K562 (cell line): ENCODE data around the gene MOCOS. TPM values are rescaled to one million over a fixed set of nuclear protein-coding genes. Genes with fewer than 3 reads are reported as not detected.
A peak's percentile ranks its signal among the peaks of the same experiment; 100 is the strongest.

Source experiments
- ATAC-seq: fragments of 200-7000 bp; cut with Tn5 transposase; 3 replicates; pipeline ENCODE4 v1.9.1; 2020; ENCODE audit warnings: moderate library complexity
- BruUV-seq: library from RNA; stranded (reverse); fragments of 400-500 nt; replicated peaks from 2 replicates; lab custom pipeline; 2021; lab: Mats Ljungman, UMichigan
- CTCF ChIA-PET: fragments of 300-600 bp; formaldehyde crosslinking; extraction: SDS; loops from one replicate; lab custom pipeline; 2021; ENCODE audit warnings: low intra/inter-chr PET ratio; lab: Yijun Ruan, JAX
- POLR2A ChIA-PET: fragments of 300-600, 350-650 bp; sonication (Branson Sonifier 250); formaldehyde crosslinking; extraction: SDS; loops from one replicate; lab custom pipeline; 2021; ENCODE audit warnings: antibody characterized with exemption, inconsistent platforms; lab: Yijun Ruan, JAX
- DNase-seq, 4 experiments: peaks; one replicate each; pipeline versions ENCODE4 v3.0.0 to v3.0.0-alpha.2; 2011 to 2018; ENCODE audit warnings: low spot score in 3 of 4, mixed read lengths in 3 of 4; ENCODE audit errors: extremely low read depth in 1 of 4
- FAIRE-seq: peaks from 2 replicates; lab custom pipeline; 2011; peaks lifted over from hg19 to GRCh38; lab: Jason Lieb, UNC
- H2AFZ ChIP-seq: 2 replicates; pipeline ENCODE4 v1.6.0; 2011; ENCODE audit warnings: low read depth, low read length, control low read depth, inconsistent platforms
- H3K27ac ChIP-seq: fragments of 200-600 bp; 3 replicates; pipeline ENCODE4 v1.8.0; 2011; ENCODE audit warnings: low read depth, mild to moderate bottlenecking, control low read depth, inconsistent platforms, low read length, moderate library complexity, mixed read lengths; ENCODE audit errors: extremely low read depth
- H3K27me3 ChIP-seq, 2 experiments: fragments of 300-600 bp in 1 of 2; 2 replicates in 1 of 2; 3 replicates in 1 of 2; pipeline versions ENCODE4 v1.6.0 to v1.8.0; 2011; ENCODE audit warnings: inconsistent platforms in 2 of 2, low read length in 2 of 2, mild to moderate bottlenecking in 1 of 2, mixed read lengths in 1 of 2, moderate library complexity in 1 of 2; ENCODE audit not compliant: control insufficient read depth in 2 of 2, insufficient read depth in 2 of 2
- H3K36me3 ChIP-seq: fragments of 300-600 bp; 3 replicates; pipeline ENCODE4 v1.8.0; 2011; ENCODE audit warnings: mild to moderate bottlenecking, low read length, inconsistent platforms; ENCODE audit not compliant: control insufficient read depth, insufficient read depth
- H3K4me1 ChIP-seq, 2 experiments: fragments of 200-600 bp in 1 of 2; replicated peaks in 1 of 2; 2 replicates in 1 of 2; 3 replicates in 1 of 2; pipeline versions ENCODE4 v1.5.1 to v1.8.0; 2011; ENCODE audit warnings: inconsistent platforms in 2 of 2, low read length in 2 of 2, mild to moderate bottlenecking in 1 of 2, mixed read lengths in 1 of 2, moderate library complexity in 1 of 2; ENCODE audit not compliant: control insufficient read depth in 2 of 2, insufficient read depth in 2 of 2
- H3K4me2 ChIP-seq: 2 replicates; pipeline ENCODE4 v1.6.1; 2011; ENCODE audit warnings: low read length, control low read depth, inconsistent platforms, mixed read lengths; ENCODE audit not compliant: insufficient read depth
- H3K4me3 ChIP-seq: fragments of 200-600 bp; sonication (generic), shearing (Covaris generic); 2 replicates; pipeline ENCODE4 v1.5.1; 2016; ENCODE audit warnings: control low read depth, inconsistent platforms
- H3K79me2 ChIP-seq: fragments of 200-600 bp; 3 replicates; pipeline ENCODE4 v1.8.0; 2011; ENCODE audit warnings: low read length, inconsistent platforms; ENCODE audit not compliant: control insufficient read depth, insufficient read depth
- H3K9ac ChIP-seq, 2 experiments: 2 replicates each; pipeline versions ENCODE4 v1.6.0 to v1.6.1; 2011; ENCODE audit warnings: low read depth in 2 of 2, low read length in 2 of 2, control low read depth in 1 of 2, inconsistent platforms in 1 of 2, mild to moderate bottlenecking in 1 of 2, mixed read lengths in 1 of 2; ENCODE audit not compliant: insufficient read depth in 1 of 2
- H3K9me1 ChIP-seq: one replicate; pipeline ENCODE4 v1.6.0; 2011; ENCODE audit warnings: inconsistent platforms, mild to moderate bottlenecking, low read length, moderate library complexity; ENCODE audit not compliant: control insufficient read depth, insufficient read depth
- H3K9me3 ChIP-seq: replicated peaks from 2 replicates; pipeline ENCODE4 v1.5.1; 2011; ENCODE audit warnings: low read depth, low read length, inconsistent platforms; ENCODE audit not compliant: control insufficient read depth, insufficient read depth
- H4K20me1 ChIP-seq: replicated peaks from 2 replicates; pipeline ENCODE4 v1.6.1; 2011; ENCODE audit warnings: low read length, inconsistent platforms, mixed read lengths; ENCODE audit not compliant: control insufficient read depth, insufficient read depth
- EGR1 ChIP-seq: fragments of 450-650 bp; conservative IDR thresholded peaks from 2 replicates; pipeline ENCODE4 v1.6.1; 2017; ENCODE audit warnings: mild to moderate bottlenecking
- LEF1 ChIP-seq: fragments of 450-650 bp; IDR thresholded peaks from 2 replicates; pipeline ENCODE4 v1.6.1; 2016; ENCODE audit warnings: mild to moderate bottlenecking
- MCM3 ChIP-seq: fragments of 450-650 bp; IDR thresholded peaks from 2 replicates; pipeline ENCODE4 v1.6.1; 2016
- PURB ChIP-seq: sonication (generic); formaldehyde crosslinking; IDR thresholded peaks from 2 replicates; pipeline ENCODE4 v1.9.0; 2021; ENCODE audit warnings: low read depth, mild to moderate bottlenecking, missing genetic modification reagents
- RFX5 ChIP-seq: IDR thresholded peaks from 2 replicates; pipeline ENCODE4 v1.6.1; 2011; ENCODE audit warnings: low read depth, mild to moderate bottlenecking, improper control_type of control experiment, low read length
- THRAP3 ChIP-seq: fragments of 450-650 bp; IDR thresholded peaks from 2 replicates; pipeline ENCODE4 v1.6.1; 2016; ENCODE audit warnings: mild to moderate bottlenecking, inconsistent platforms, borderline replicate concordance
- ZNF589 ChIP-seq: fragments of 200-800 bp; sonication (Bioruptor generic); IDR thresholded peaks from 2 replicates; pipeline ENCODE4 v1.6.1; 2016; ENCODE audit warnings: low read depth, missing genetic modification characterization, missing compliant biosample characterization
- WGBS: fragments of 100-300 bp; shearing (Covaris generic); methylation state at CpG from one replicate; pipeline ENCODE4 v1.1.6; 2016; ENCODE audit warnings: low coverage, mixed read lengths; ENCODE audit not compliant: insufficient coverage; ENCODE audit errors: missing lambda C conversion rate; 5-methylcytosine and 5-hydroxymethylcytosine counted together
- in situ Hi-C: fragments of 300-500 bp; cut with MboI; formaldehyde crosslinking; loops from 4 replicates; pipeline ENCODE4 v1.15.0; 2018; ENCODE audit warnings: inconsistent platforms, mixed read lengths
- intact Hi-C: fragments of 100-400 bp; cut with micrococcal nuclease; formaldehyde crosslinking; loops from 2 replicates; pipeline ENCODE4 v1.14.2; 2022
- polyA plus RNA-seq, 8 experiments: library from polyadenylated mRNA; depleted of rRNA in 4 of 8; stranded (reverse) in 5 of 8; unstranded in 3 of 8; fragments of >200 nt; fragmentation: Nextera tagmentation in 2 of 8; fragmentation: Illumina TruSeq in 1 of 8; extraction: Ambion mirVana in 2 of 8; extraction: Trizol in 1 of 8; gene quantifications; 2 replicates each; pipeline versions ENCODE4 v1.2.1 to v1.2.3, GENCODE V29; 2011 to 2014; ENCODE audit warnings: inconsistent platforms in 1 of 8, missing spikeins in 1 of 8
- total RNA-seq, 7 experiments: library from RNA; depleted of rRNA in 6 of 7; stranded (reverse); fragments of >200 nt in 6 of 7; fragmentation: Illumina TruSeq in 2 of 7; extraction: Trizol in 2 of 7; gene quantifications; 2 replicates each; pipeline versions ENCODE4 v1.2.1 to v1.2.3, GENCODE V29; 2011 to 2021; ENCODE audit warnings: low replicate concordance in 1 of 7
- TF ChIP-seq, protein P1 (sequence below): fragments of 250-450 bp; sonication (Bioruptor Pico); IDR thresholded peaks from 2 replicates; pipeline ENCODE4 v1.5.0; 2021
- TF ChIP-seq, protein P2 (sequence below), 3 experiments: IDR thresholded peaks in 2 of 3; conservative IDR thresholded peaks in 1 of 3; 2 replicates each; pipeline ENCODE4 v1.5.1; 2011 to 2012; ENCODE audit warnings: low read length in 3 of 3, mild to moderate bottlenecking in 3 of 3, control low read depth in 2 of 3, improper control_type of control experiment in 1 of 3, inconsistent platforms in 1 of 3, low read depth in 1 of 3, mixed read lengths in 1 of 3, moderate library complexity in 1 of 3; ENCODE audit not compliant: insufficient read depth in 2 of 3
- TF ChIP-seq, protein P3 (sequence below), 2 experiments: fragments of 450-650 bp; formaldehyde crosslinking in 1 of 2; IDR thresholded peaks; 2 replicates each; pipeline versions ENCODE4 v1.4.0 to v1.6.1; 2014 to 2020; ENCODE audit warnings: mild to moderate bottlenecking in 2 of 2, borderline replicate concordance in 1 of 2, low read depth in 1 of 2

Gene MOCOS
- total and polyA plus RNA-seq, 9 of the 15 experiments (the other 6 are each of a cell fraction or from before 2014, with no cell fraction given) = 4.5 to 12.4 (median 9.1) TPM

DNA sequence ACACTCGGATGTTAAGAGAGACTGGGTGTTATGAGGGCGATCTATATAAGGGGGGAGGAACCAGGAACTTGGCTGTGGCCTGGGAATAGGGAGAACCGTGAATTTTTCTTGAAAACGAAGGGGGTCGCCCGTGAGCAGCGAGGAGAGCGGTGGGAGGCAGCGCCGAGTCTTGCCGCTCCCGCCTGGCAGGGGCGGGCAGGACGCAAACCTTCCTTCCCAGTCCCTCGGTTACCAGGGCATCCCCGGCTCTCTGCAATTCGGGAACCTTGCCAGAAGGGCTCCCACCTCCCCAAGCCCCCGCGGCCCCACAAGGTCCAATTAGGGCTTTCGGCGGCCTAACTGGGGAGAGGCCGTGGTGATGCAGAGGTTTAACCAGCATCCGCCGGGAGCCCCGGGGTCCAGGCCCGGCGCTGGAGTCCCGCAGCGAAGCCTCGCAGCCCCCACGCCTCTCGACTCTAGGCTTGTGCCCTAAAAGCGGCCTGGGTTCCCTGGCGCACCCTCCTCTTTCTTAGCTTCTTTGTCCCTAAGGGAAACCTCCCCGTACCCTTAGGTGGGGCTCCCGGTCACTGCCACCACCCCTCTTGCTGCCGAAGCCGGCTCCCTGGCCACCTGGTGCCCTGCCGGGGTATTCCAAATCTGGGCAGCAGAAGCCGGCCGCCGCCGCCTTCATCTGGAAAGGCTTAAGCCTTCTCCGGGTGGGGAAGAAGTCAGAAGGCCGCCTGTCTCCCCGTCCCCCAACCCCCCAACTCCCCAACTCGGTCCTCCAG, 109.5 kb downstream of the MOCOS start:
- Histone ChIP-seq H3K9me3 (no peaks in the 10 kb centered on the region), H3K4me1 (peaks cover 0 to 20% of the 10 kb centered on the region in 2 experiments; a peak in 4 of 5 replicates), H3K4me2 (peak overlapping the region; percentile 46), H3K9me1 (no peaks in the 10 kb centered on the region), H3K4me3 (peak overlapping the region; percentile 14; the same call in 1 of the 2 replicates), H3K27me3 (peaks cover 33 to 35% of the 10 kb centered on the region in 2 experiments), H3K27ac (no peak overlapping the region), H3K79me2 (no peaks in the 10 kb centered on the region), H3K9ac (peak overlapping the region in 1 of 2 experiments; percentile 55; a peak in 1 of 4 replicates), H4K20me1 (peaks cover 6% of the 10 kb centered on the region; the same call in 1 of the 2 replicates), H2AFZ (peak overlapping the region; percentile 53), H3K36me3 (no peaks in the 10 kb centered on the region)
- POLR2A ChIA-PET = no interaction called here
- intact Hi-C loops = loop anchor here (5.0 kb wide), 1 partner anchor 275 kb away; no protein-coding TSS in a partner anchor
- FAIRE-seq (peak; percentile 6), ATAC-seq (peak; percentile 84), DNase-seq (peak; percentile 60 to 67 (median 66))
- CTCF ChIA-PET = no interaction called here
- no TSS peak for BruUV-seq
- in situ Hi-C loops = no loop called here
- 1% methylated on average over 45 of the region's 47 CpGs for WGBS
- TF ChIP-seq, protein P1, sequence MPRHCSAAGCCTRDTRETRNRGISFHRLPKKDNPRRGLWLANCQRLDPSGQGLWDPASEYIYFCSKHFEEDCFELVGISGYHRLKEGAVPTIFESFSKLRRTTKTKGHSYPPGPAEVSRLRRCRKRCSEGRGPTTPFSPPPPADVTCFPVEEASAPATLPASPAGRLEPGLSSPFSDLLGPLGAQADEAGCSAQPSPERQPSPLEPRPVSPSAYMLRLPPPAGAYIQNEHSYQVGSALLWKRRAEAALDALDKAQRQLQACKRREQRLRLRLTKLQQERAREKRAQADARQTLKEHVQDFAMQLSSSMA = no peak
- TF ChIP-seq EGR1 (no peak), PURB (CRISPR knock-in tag) (no peak), THRAP3 (no peak), ZNF589 (CRISPR knock-in tag) (no peak), RFX5 (no peak), LEF1 (no peak), MCM3 (no peak)
- TF ChIP-seq, protein P2, sequence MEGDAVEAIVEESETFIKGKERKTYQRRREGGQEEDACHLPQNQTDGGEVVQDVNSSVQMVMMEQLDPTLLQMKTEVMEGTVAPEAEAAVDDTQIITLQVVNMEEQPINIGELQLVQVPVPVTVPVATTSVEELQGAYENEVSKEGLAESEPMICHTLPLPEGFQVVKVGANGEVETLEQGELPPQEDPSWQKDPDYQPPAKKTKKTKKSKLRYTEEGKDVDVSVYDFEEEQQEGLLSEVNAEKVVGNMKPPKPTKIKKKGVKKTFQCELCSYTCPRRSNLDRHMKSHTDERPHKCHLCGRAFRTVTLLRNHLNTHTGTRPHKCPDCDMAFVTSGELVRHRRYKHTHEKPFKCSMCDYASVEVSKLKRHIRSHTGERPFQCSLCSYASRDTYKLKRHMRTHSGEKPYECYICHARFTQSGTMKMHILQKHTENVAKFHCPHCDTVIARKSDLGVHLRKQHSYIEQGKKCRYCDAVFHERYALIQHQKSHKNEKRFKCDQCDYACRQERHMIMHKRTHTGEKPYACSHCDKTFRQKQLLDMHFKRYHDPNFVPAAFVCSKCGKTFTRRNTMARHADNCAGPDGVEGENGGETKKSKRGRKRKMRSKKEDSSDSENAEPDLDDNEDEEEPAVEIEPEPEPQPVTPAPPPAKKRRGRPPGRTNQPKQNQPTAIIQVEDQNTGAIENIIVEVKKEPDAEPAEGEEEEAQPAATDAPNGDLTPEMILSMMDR (IDR thresholded peaks at IDR 0.05 in 2 of 3, conservative IDR thresholded peaks at IDR 0.05 in 1 of 3; ENCODE audit: insufficient read depth in 2 of 3, low read depth in 1 of 3, low read length in 3 of 3) = peak; percentile 58 to 60 (median 59)
- TF ChIP-seq, protein P3, sequence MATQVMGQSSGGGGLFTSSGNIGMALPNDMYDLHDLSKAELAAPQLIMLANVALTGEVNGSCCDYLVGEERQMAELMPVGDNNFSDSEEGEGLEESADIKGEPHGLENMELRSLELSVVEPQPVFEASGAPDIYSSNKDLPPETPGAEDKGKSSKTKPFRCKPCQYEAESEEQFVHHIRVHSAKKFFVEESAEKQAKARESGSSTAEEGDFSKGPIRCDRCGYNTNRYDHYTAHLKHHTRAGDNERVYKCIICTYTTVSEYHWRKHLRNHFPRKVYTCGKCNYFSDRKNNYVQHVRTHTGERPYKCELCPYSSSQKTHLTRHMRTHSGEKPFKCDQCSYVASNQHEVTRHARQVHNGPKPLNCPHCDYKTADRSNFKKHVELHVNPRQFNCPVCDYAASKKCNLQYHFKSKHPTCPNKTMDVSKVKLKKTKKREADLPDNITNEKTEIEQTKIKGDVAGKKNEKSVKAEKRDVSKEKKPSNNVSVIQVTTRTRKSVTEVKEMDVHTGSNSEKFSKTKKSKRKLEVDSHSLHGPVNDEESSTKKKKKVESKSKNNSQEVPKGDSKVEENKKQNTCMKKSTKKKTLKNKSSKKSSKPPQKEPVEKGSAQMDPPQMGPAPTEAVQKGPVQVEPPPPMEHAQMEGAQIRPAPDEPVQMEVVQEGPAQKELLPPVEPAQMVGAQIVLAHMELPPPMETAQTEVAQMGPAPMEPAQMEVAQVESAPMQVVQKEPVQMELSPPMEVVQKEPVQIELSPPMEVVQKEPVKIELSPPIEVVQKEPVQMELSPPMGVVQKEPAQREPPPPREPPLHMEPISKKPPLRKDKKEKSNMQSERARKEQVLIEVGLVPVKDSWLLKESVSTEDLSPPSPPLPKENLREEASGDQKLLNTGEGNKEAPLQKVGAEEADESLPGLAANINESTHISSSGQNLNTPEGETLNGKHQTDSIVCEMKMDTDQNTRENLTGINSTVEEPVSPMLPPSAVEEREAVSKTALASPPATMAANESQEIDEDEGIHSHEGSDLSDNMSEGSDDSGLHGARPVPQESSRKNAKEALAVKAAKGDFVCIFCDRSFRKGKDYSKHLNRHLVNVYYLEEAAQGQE (IDR thresholded peaks at IDR 0.05; ENCODE audit: borderline replicate concordance) = peak; percentile 26; the same call in 1 of the 2 replicates
- TF ChIP-seq, protein P3 (CRISPR knock-in tag; IDR thresholded peaks at IDR 0.05; ENCODE audit: low read depth) = no peak
